LNCAP (cell line): ENCODE measurements around the gene HOATZ.

Source experiments
- CTCF ChIP-seq: fragments of 450-650 bp; IDR thresholded peaks from 2 replicates; pipeline ENCODE4 v1.5.1; 2017; ENCODE audit warnings: mild to moderate bottlenecking

The HOATZ gene

GRCh38 chr11:111510311-111510710 lies 4.3 kb upstream of the HOATZ start:
- no peak for TF ChIP-seq CTCF

DNA sequence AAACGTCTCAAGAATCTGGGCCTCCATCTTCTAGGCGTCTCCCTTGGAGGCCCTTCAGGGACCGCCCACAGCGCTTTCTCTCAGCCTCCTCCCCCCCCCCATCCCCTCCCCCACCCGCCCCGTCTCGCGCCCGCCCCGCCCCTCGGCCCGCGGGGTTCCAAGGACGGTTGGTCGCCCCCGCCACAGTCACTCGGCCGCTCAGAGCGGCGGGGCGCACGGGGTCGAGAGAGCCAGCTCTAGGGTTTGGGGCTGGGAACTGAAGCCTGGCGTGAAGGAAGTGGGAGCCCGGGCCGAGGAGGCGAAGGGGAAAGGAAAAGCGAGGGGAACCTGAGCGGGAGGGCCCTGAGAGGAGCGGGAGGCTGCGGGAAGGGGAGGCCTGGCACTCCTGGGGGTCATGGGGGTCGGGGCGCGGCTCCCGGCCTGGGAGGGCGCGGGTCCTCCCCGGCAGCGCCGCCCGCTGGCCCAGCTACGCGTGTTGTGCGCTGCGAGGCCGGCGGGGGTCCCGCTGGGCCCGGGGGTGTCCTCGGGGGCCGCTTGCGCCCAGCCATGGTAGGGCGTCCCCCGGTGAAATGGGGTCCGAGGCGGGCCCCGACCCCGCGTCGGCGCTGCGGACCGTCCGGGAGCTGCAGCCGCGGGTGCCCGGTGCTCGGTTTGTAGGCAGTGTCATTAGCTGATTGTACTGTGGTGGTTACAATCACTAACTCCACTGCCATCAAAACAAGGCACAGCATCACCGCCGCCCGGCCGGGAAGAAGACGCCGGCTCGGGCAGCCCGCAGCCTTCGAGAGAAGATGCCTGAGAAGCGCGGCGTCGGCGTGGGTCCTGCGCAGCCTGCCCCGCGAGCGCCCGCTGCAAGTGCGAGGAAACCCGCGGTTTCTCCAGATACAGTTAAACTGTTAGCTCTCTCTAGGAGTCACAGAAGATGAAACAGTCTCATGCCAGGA lies 2.0 kb upstream of the HOATZ start, which contains the start of gene BTG4:
Gene BTG4, minus strand, starts transcription at position 91 of the 944 bp plus-strand sequence. CDS start 13,610 bp downstream, outside the sequence.
- no peak for TF ChIP-seq CTCF

DNA sequence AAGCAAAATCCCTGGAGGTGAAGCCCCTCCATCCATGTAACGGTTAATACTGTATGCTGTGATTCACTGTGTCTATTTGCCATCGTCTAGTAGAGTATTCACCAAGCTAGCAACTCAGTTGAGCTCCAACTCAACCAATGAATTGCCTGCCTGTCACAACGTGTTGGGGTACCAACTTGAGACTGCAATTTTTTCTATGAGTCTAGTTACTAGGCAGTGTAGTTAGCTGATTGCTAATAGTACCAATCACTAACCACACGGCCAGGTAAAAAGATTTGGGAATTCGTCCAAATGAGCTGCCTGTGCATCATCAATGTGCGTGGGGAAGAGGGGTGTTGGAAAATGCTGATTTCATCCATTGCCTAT lies 1.4 kb upstream of the HOATZ start:
- no peak for TF ChIP-seq CTCF

- no peak for TF ChIP-seq CTCF
Observed at GRCh38 chr11:111515591-111515990, 1.0 kb downstream of the HOATZ start.

DNA sequence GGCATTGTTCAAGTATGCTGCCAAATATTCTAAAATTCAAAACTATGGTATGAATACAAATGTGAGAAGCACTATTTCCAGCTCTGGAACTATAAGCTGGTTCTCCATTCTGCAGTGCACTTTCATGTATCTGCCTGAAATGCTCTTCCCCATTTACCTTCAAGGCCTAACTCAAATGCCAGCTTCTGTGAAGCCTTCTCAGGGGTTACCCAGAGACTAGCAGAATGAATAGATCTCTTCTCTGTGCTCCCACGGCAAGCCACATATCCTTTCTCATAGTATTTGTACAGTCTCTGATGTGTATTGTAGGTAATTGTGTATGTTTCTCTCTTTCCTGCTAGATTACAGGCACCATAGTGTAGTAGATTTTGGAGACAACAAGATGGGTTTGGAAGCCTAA lies 4.1 kb downstream of the HOATZ start:
- no peak for TF ChIP-seq CTCF

- no peak for TF ChIP-seq CTCF
Observed at GRCh38 chr11:111520560-111520959, 6.0 kb downstream of the HOATZ start.

- no peak for TF ChIP-seq CTCF
Observed at GRCh38 chr11:111521135-111521534, 6.6 kb downstream of the HOATZ start.
